GM21717 (cell line): ENCODE data around the gene EEIG2.
"Not testable (repeated sequence)": the region's sequence is repeated elsewhere in the genome, so short reads cannot be mapped to it uniquely, and the experiment has no call there.

ENCODE experiments used
- ATAC-seq: cut with Tn5 transposase; IDR thresholded peaks from one replicate; pipeline ENCODE4 v1.9.1; 2021; ENCODE audit warnings: mild to moderate bottlenecking, moderate library complexity; ENCODE audit not compliant: unreplicated experiment

EEIG2 gene

GRCh38 chr1:108559215-108560186 lies at the start of gene EEIG2:
Gene EEIG2 (plus strand): TSS chr1:108560100. CDS start chr1:108560429, 329 bp downstream.
- peak; percentile 78 for ATAC-seq

- ATAC-seq = no peak
These were observed 48.1 kb upstream of the EEIG2 start for GRCh38 chr1:108511764-108512163.

GRCh38 chr1:108512239-108513043 lies 47.5 kb upstream of the EEIG2 start:
- no peak for ATAC-seq

- ATAC-seq = no peak
These were observed 46.9 kb upstream of the EEIG2 start for GRCh38 chr1:108513044-108513415.

GRCh38 chr1:108513914-108514313 lies 46.0 kb upstream of the EEIG2 start:
- ATAC-seq = not testable (repeated sequence)

GRCh38 chr1:108517301-108517897 lies 42.5 kb upstream of the EEIG2 start:
- ATAC-seq = not testable (repeated sequence)

- no peak for ATAC-seq
These were observed 37.9 kb upstream of the EEIG2 start for GRCh38 chr1:108521990-108522393.

- ATAC-seq = no peak
These were observed 36.1 kb upstream of the EEIG2 start for GRCh38 chr1:108523829-108524228.

- no peak for ATAC-seq
These were observed 35.2 kb upstream of the EEIG2 start for GRCh38 chr1:108524676-108525075.

- ATAC-seq = no peak
These were observed 32.8 kb upstream of the EEIG2 start for GRCh38 chr1:108527135-108527534.

- ATAC-seq = no peak
These were observed 32.1 kb upstream of the EEIG2 start for GRCh38 chr1:108527837-108528236.

- no peak for ATAC-seq
These were observed 28.5 kb upstream of the EEIG2 start for GRCh38 chr1:108531444-108531843.

- no peak for ATAC-seq
These were observed 27.2 kb upstream of the EEIG2 start for GRCh38 chr1:108532730-108533129.

GRCh38 chr1:108533351-108534083 lies 26.4 kb upstream of the EEIG2 start:
- peak; percentile 81 for ATAC-seq

- ATAC-seq = no peak
These were observed 25.1 kb upstream of the EEIG2 start for GRCh38 chr1:108534759-108535158.

GRCh38 chr1:108535315-108535897 lies 24.5 kb upstream of the EEIG2 start:
- ATAC-seq = not testable (repeated sequence)

GRCh38 chr1:108536021-108536420 lies 23.9 kb upstream of the EEIG2 start:
- not testable (repeated sequence) for ATAC-seq

GRCh38 chr1:108536791-108537190 lies 23.1 kb upstream of the EEIG2 start:
- ATAC-seq = not testable (repeated sequence)

- no peak for ATAC-seq
These were observed 21.9 kb upstream of the EEIG2 start for GRCh38 chr1:108537976-108538375.

GRCh38 chr1:108540977-108541376 lies 18.9 kb upstream of the EEIG2 start:
- no peak for ATAC-seq
